PC-3 (cell line): ENCODE results near the gene LSM12.

ENCODE experiments used
- EZH2 ChIP-seq: fragments of 300-600 bp; sonication (generic); IDR thresholded peaks from one replicate; pipeline ENCODE4 v1.6.1; 2017; ENCODE audit warnings: antibody characterized with exemption, mild to moderate bottlenecking, low read length; ENCODE audit not compliant: unreplicated experiment
- EZH2phosphoT487 ChIP-seq: fragments of 300-600 bp; sonication (generic); IDR thresholded peaks from 2 replicates; pipeline ENCODE4 v1.6.1; 2018; ENCODE audit warnings: mild to moderate bottlenecking, antibody characterized with exemption, low read length, borderline replicate concordance
- TF ChIP-seq, protein P1 (sequence below): fragments of 300-600 bp; sonication (generic); conservative IDR thresholded peaks from 2 replicates; pipeline ENCODE4 v1.5.1; 2017; ENCODE audit warnings: antibody characterized with exemption, low read depth, mild to moderate bottlenecking, low read length

DNA sequence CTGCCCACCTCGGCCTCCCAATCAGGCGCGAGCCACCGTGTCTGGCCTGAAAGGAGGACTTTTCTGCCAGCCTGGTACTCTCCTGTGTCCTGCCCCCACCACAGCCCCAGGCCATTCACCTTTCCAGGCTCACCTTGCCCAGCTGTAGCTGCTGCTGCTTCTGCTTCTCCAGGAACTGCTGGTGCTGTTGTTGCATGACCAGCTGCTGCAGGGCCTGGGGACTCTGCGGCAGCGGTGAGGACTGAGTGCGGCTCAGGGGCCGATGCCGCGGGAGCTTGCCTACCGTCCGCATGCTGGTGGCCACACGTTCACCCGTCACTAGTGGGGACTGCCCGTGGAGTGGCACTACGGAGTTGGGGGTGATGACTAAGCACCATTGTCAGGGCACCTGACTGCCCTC is 21.8 kb upstream of the LSM12 start:
- TF ChIP-seq EZH2: no peak
- TF ChIP-seq, protein P1, sequence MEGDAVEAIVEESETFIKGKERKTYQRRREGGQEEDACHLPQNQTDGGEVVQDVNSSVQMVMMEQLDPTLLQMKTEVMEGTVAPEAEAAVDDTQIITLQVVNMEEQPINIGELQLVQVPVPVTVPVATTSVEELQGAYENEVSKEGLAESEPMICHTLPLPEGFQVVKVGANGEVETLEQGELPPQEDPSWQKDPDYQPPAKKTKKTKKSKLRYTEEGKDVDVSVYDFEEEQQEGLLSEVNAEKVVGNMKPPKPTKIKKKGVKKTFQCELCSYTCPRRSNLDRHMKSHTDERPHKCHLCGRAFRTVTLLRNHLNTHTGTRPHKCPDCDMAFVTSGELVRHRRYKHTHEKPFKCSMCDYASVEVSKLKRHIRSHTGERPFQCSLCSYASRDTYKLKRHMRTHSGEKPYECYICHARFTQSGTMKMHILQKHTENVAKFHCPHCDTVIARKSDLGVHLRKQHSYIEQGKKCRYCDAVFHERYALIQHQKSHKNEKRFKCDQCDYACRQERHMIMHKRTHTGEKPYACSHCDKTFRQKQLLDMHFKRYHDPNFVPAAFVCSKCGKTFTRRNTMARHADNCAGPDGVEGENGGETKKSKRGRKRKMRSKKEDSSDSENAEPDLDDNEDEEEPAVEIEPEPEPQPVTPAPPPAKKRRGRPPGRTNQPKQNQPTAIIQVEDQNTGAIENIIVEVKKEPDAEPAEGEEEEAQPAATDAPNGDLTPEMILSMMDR: no peak
- TF ChIP-seq EZH2phosphoT487: no peak
